ENCODE data around the gene SETD1A. TPM values are rescaled to one million over a fixed set of nuclear protein-coding genes. Genes with fewer than 3 reads are reported as not detected.
A peak's percentile ranks its signal among the peaks of the same experiment; 100 is the strongest.

The SETD1A gene
- total RNA-seq, 6 donors from 2014 or later, result 9.1 to 30.4 (median 17.0) TPM

- TF ChIP-seq CTCF (IDR thresholded peaks at IDR 0.05), result peak in 1 of 6 experiments; percentile 11
- TF ChIP-seq POLR2AphosphoS5 (IDR thresholded peaks at IDR 0.05), result peak; percentile 68 to 75
- peak in 3 of 4 donors; percentile 7 to 71 (median 48) for TF ChIP-seq POLR2A (IDR thresholded peaks at IDR 0.05)
- TF ChIP-seq EP300 (IDR thresholded peaks at IDR 0.05), result no peak
- DNase-seq (peak; percentile 92 to 94), ATAC-seq (ENCODE audit: low FRiP score in 2 of 2) (peak; percentile 88 to 89)
- peak overlapping the region; percentile 93 to 99 (median 96) for H3K27ac ChIP-seq
- H3K4me1 ChIP-seq, result peaks cover 9 to 33% (median 21%) of the 10 kb centered on the region in 4 donors
- 1 to 2% methylated on average over 8 to 47 of the region's 47 CpGs for WGBS, 2 donors
- no peaks in the 10 kb centered on the region for H3K9me3 ChIP-seq
- peaks cover 0 to 44% (median 20%) of the 10 kb centered on the region in 4 donors for H3K36me3 ChIP-seq
- no peaks in the 10 kb centered on the region for H3K27me3 ChIP-seq
- H3K4me3 ChIP-seq, result peak overlapping the region; percentile 64 to 99 (median 93)
Observed at GRCh38 chr16:31033709-31034492, 76.3 kb downstream of the SETD1A start.

Small RNAs within 50 kb of the gene (small RNA-seq; reads per million reads assigned to genes)
- 0 reads per million in 4 donors for gene AC135048.1

Other genes starting within 250 kb of the SETD1A start
- gene PHKG2, start 209.3 kb upstream of the SETD1A start, total RNA-seq, result 10 to 100 TPM; 27.4 to 70.2 (median 33.5) TPM
- gene CFAP119, start 195.7 kb upstream of the SETD1A start, total RNA-seq, result 10 to 100 TPM in 4 of 6 donors, 1 to 10 TPM in 2; 6.1 to 45.1 (median 16.0) TPM
- gene RNF40, start 195.4 kb upstream of the SETD1A start, total RNA-seq, result 100 to 1,000 TPM in 2 of 6 donors, 10 to 100 TPM in 4; 69.9 to 137 (median 95.2) TPM
- 10 to 100 TPM; 13.1 to 32.5 (median 14.8) TPM for gene ZNF629, start 170.5 kb upstream of the SETD1A start, total RNA-seq
- 10 to 100 TPM; 15.7 to 32.8 (median 28.2) TPM for gene BCL7C, start 63.7 kb upstream of the SETD1A start, total RNA-seq
- 10 to 100 TPM in 2 of 6 donors, 1 to 10 TPM in 4; 4.2 to 14.5 (median 7.1) TPM for gene CTF1, start 61.1 kb upstream of the SETD1A start, total RNA-seq
- 10 to 100 TPM in 4 of 6 donors, 1 to 10 TPM in 2; 7.3 to 40.9 (median 15.5) TPM for gene FBXL19, start 34.2 kb upstream of the SETD1A start, total RNA-seq
- gene ORAI3, start 8.7 kb upstream of the SETD1A start, total RNA-seq, result 10 to 100 TPM; 22.2 to 33.9 (median 28.4) TPM
- 10 to 100 TPM; 10.5 to 38.8 (median 21.3) TPM for gene HSD3B7, start 27.5 kb downstream of the SETD1A start, total RNA-seq
- gene STX1B, start 52.9 kb downstream of the SETD1A start, total RNA-seq, result 1 to 10 TPM in 2 of 6 donors, under 1 TPM in 4; 0.30 to 2.1 (median 0.51) TPM
- gene STX4, start 75.8 kb downstream of the SETD1A start, total RNA-seq, result 100 to 1,000 TPM in 3 of 6 donors, 10 to 100 TPM in 3; 44.8 to 168 (median 96.3) TPM
- gene ZNF668, start 116.5 kb downstream of the SETD1A start, total RNA-seq, result 10 to 100 TPM in 4 of 6 donors, 1 to 10 TPM in 2; 8.4 to 21.0 (median 11.4) TPM
- 10 to 100 TPM; 16.7 to 40.9 (median 23.2) TPM for gene ZNF646, start 116.7 kb downstream of the SETD1A start, total RNA-seq
- 1 to 10 TPM in 5 of 6 donors, under 1 TPM in 1; 0.91 to 8.4 (median 3.0) TPM for gene PRSS53, start 131.2 kb downstream of the SETD1A start, total RNA-seq
- gene VKORC1, start 137.0 kb downstream of the SETD1A start, total RNA-seq, result 100 to 1,000 TPM in 1 of 6 donors, 10 to 100 TPM in 5; 37.7 to 105 (median 61.4) TPM
- 10 to 100 TPM; 23.2 to 64.4 (median 39.3) TPM for gene BCKDK, start 150.6 kb downstream of the SETD1A start, total RNA-seq
- 100 to 1,000 TPM in 1 of 6 donors, 10 to 100 TPM in 5; 73.9 to 144 (median 83.6) TPM for gene KAT8, start 159.9 kb downstream of the SETD1A start, total RNA-seq
- gene PRSS8, start 178.0 kb downstream of the SETD1A start, total RNA-seq, result 100 to 1,000 TPM in 3 of 6 donors, 10 to 100 TPM in 3; 59.7 to 155 (median 109) TPM
- gene PRSS36, start 192.3 kb downstream of the SETD1A start, total RNA-seq, result 10 to 100 TPM in 2 of 6 donors, 1 to 10 TPM in 4; 1.4 to 61.8 (median 5.6) TPM
- gene FUS, start 222.4 kb downstream of the SETD1A start, total RNA-seq, result 100 to 1,000 TPM in 3 of 6 donors, 10 to 100 TPM in 3; 65.7 to 258 (median 145) TPM
- 100 to 1,000 TPM in 1 of 6 donors, 10 to 100 TPM in 5; 44.0 to 103 (median 83.7) TPM for gene PYCARD, start 245.0 kb downstream of the SETD1A start, total RNA-seq

Measured in upper lobe of left lung (tissue), 6 donors.